ENCODE measurements around the gene ASTN2. TPM values are rescaled to one million over a fixed set of nuclear protein-coding genes. Genes with fewer than 3 reads are reported as not detected.

ASTN2 gene
- total RNA-seq, 4 donors from 2014 or later, result 3.0 to 7.0 (median 5.2) TPM

- H3K27ac ChIP-seq, result no peak overlapping the region
- in situ Hi-C loops (cut with MboI; ENCODE audit: low pct_ligation_motif_present in 1 of 4, low pct_unique_long_range_greater_than_20kb in 1 of 4, low sequenced_read_pairs in 3 of 4) (no loop called here), intact Hi-C loops (cut with DNase I; ENCODE audit: low total_unique reads) (no loop called here)
- no peak for DNase-seq
- no peaks in the 10 kb centered on the region for H3K27me3 ChIP-seq
- TF ChIP-seq EP300 (IDR thresholded peaks at IDR 0.05; ENCODE audit: low read depth) (no peak), POLR2A (IDR thresholded peaks at IDR 0.05) (no peak), CTCF (IDR thresholded peaks at IDR 0.05) (no peak), POLR2AphosphoS5 (IDR thresholded peaks at IDR 0.05) (no peak)
- peaks cover 0 to 11% (median 3%) of the 10 kb centered on the region in 4 donors for H3K36me3 ChIP-seq
- 99% methylated on average over 3 of the region's 3 CpGs; no CpG with 5 or more reads in 1 of the 2 donors for WGBS, 2 donors (ENCODE audit: low coverage in 1 of 2)
- H3K4me3 ChIP-seq, result no peak overlapping the region
- H3K4me1 ChIP-seq, result peaks cover 0 to 9% (median 4%) of the 10 kb centered on the region in 4 donors
- no peaks in the 10 kb centered on the region for H3K9me3 ChIP-seq
Observed at GRCh38 chr9:116703634-116704033, 711.2 kb downstream of the ASTN2 start.

GRCh38 chr9:116701940-116702642, 712.8 kb downstream of the ASTN2 start:
- TF ChIP-seq CTCF (IDR thresholded peaks at IDR 0.05) (no peak), POLR2AphosphoS5 (IDR thresholded peaks at IDR 0.05) (no peak), POLR2A (IDR thresholded peaks at IDR 0.05) (no peak), EP300 (IDR thresholded peaks at IDR 0.05; ENCODE audit: low read depth) (no peak)
- no peak overlapping the region for H3K4me3 ChIP-seq
- peaks cover 0 to 18% (median 7%) of the 10 kb centered on the region in 4 donors for H3K36me3 ChIP-seq
- intact Hi-C loops (cut with DNase I; ENCODE audit: low total_unique reads) (no loop called here), in situ Hi-C loops (cut with MboI; ENCODE audit: low pct_ligation_motif_present in 1 of 4, low pct_unique_long_range_greater_than_20kb in 1 of 4, low sequenced_read_pairs in 3 of 4) (no loop called here)
- no peaks in the 10 kb centered on the region for H3K9me3 ChIP-seq
- H3K27ac ChIP-seq, result no peak overlapping the region
- no peak for DNase-seq
- H3K27me3 ChIP-seq, result no peaks in the 10 kb centered on the region
- WGBS, 2 donors (ENCODE audit: low coverage in 1 of 2), result 72 to 77% methylated on average over 2 of the region's 2 CpGs
- peaks cover 0 to 9% (median 4%) of the 10 kb centered on the region in 4 donors for H3K4me1 ChIP-seq

GRCh38 chr9:116700882-116701865, 713.7 kb downstream of the ASTN2 start:
- DNase-seq, result no peak
- H3K27ac ChIP-seq, result no peak overlapping the region
- intact Hi-C loops (cut with DNase I; ENCODE audit: low total_unique reads) (no loop called here), in situ Hi-C loops (cut with MboI; ENCODE audit: low pct_ligation_motif_present in 1 of 4, low pct_unique_long_range_greater_than_20kb in 1 of 4, low sequenced_read_pairs in 3 of 4) (no loop called here)
- H3K9me3 ChIP-seq, result no peaks in the 10 kb centered on the region
- no peaks in the 10 kb centered on the region for H3K27me3 ChIP-seq
- 36 to 51% methylated on average over 2 of the region's 2 CpGs for WGBS, 2 donors (ENCODE audit: low coverage in 1 of 2)
- no peak for TF ChIP-seq EP300 (IDR thresholded peaks at IDR 0.05; ENCODE audit: low read depth)
- H3K4me1 ChIP-seq, result peaks cover 0 to 9% (median 6%) of the 10 kb centered on the region in 4 donors
- H3K4me3 ChIP-seq, result no peak overlapping the region
- H3K36me3 ChIP-seq, result peaks cover 0 to 18% (median 7%) of the 10 kb centered on the region in 4 donors

- Histone ChIP-seq H3K9me3 (no peaks in the 10 kb centered on the region), H3K4me1 (peaks cover 0 to 6% (median 0%) of the 10 kb centered on the region in 4 donors), H3K27me3 (no peaks in the 10 kb centered on the region), H3K36me3 (peaks cover 0 to 18% (median 7%) of the 10 kb centered on the region in 4 donors), H3K27ac (no peak overlapping the region), H3K4me3 (no peak overlapping the region)
- in situ Hi-C loops (cut with MboI; ENCODE audit: low pct_ligation_motif_present in 1 of 4, low pct_unique_long_range_greater_than_20kb in 1 of 4, low sequenced_read_pairs in 3 of 4), result no loop called here
- no peak for DNase-seq
- TF ChIP-seq POLR2A (IDR thresholded peaks at IDR 0.05), result no peak
- TF ChIP-seq EP300 (IDR thresholded peaks at IDR 0.05; ENCODE audit: low read depth), result no peak
- TF ChIP-seq POLR2AphosphoS5 (IDR thresholded peaks at IDR 0.05), result no peak
- TF ChIP-seq CTCF (IDR thresholded peaks at IDR 0.05), result no peak
- intact Hi-C loops (cut with DNase I; ENCODE audit: low total_unique reads), result no loop called here
- 95 to 100% methylated on average over 1 of the region's 1 CpG for WGBS, 2 donors (ENCODE audit: low coverage in 1 of 2)
Observed at GRCh38 chr9:116700279-116700678, 714.6 kb downstream of the ASTN2 start.

Data from transverse colon (tissue), 4 donors.